Measurements from ENCODE around the gene AREL1. TPM values are rescaled to one million over a fixed set of nuclear protein-coding genes. Genes with fewer than 3 reads are reported as not detected.

The AREL1 gene
- total RNA-seq, 1 experiment from 2014 or later, result 34.2 TPM

GRCh38 chr14:74670726-74671411, 42.0 kb downstream of the AREL1 start:
- no peak overlapping the region for H3K23ac ChIP-seq (ENCODE audit: insufficient read length, low read depth, low read length)
- no peaks in the 10 kb centered on the region for H3K23me2 ChIP-seq (ENCODE audit: insufficient read length, low read depth, low read length, poor library complexity, severe bottlenecking)
- H3K9me3 ChIP-seq (ENCODE audit: control insufficient read depth, low read depth, low read length), result no peaks in the 10 kb centered on the region
- H4K5ac ChIP-seq (ENCODE audit: insufficient read length, low read depth, low read length), result no peak overlapping the region
- no peak overlapping the region for H2AFZ ChIP-seq (ENCODE audit: low read length)
- no peak overlapping the region for H2BK120ac ChIP-seq (ENCODE audit: low read depth, low read length, poor library complexity, severe bottlenecking)
- H3K79me1 ChIP-seq (ENCODE audit: insufficient read depth, low read depth, low read length, poor library complexity, severe bottlenecking), result no peaks in the 10 kb centered on the region
- H4K91ac ChIP-seq (ENCODE audit: insufficient read length, low read depth, low read length), result no peak overlapping the region
- H2BK5ac ChIP-seq (ENCODE audit: insufficient read length, low read length), result no peak overlapping the region
- no peak overlapping the region for H3K27ac Mint-ChIP-seq
- H3K4me1 Mint-ChIP-seq, result no peaks in the 10 kb centered on the region
- no peak overlapping the region for H3K14ac ChIP-seq (ENCODE audit: insufficient read depth, low read length)
- H4K8ac ChIP-seq (replicated peaks; ENCODE audit: insufficient read length, low read depth, low read length), result no peak overlapping the region
- H2AK5ac ChIP-seq (ENCODE audit: insufficient read length, low read length), result no peak overlapping the region
- H3K18ac ChIP-seq (ENCODE audit: insufficient read length, low read depth, low read length), result no peak overlapping the region
- no peaks in the 10 kb centered on the region for H3K27me3 Mint-ChIP-seq (ENCODE audit: low read depth)
- H3K36me3 Mint-ChIP-seq (ENCODE audit: insufficient read depth in 1 of 3, low read depth in 3 of 3), result peaks cover 12 to 82% (median 68%) of the 10 kb centered on the region in 3 experiments; a peak in 6 of 7 replicates
- no peak overlapping the region for H3K4ac ChIP-seq (ENCODE audit: low read depth, low read length)
- no peak overlapping the region for H2BK12ac ChIP-seq (ENCODE audit: insufficient read length, low read depth, low read length)
- no peak overlapping the region for H3K27ac ChIP-seq (ENCODE audit: insufficient read length, low read depth, low read length)
- no peak for DNase-seq
- no peaks in the 10 kb centered on the region for H3K79me2 ChIP-seq (ENCODE audit: insufficient read depth, low read length)
- no peaks in the 10 kb centered on the region for H4K20me1 ChIP-seq (ENCODE audit: control insufficient read depth, insufficient read depth, insufficient read length)
- WGBS (ENCODE audit: extremely low coverage, insufficient read length, low lambda C conversion rate), result no CpG with 5 or more reads among the region's 9 CpGs
- H3K4me1 ChIP-seq (ENCODE audit: insufficient read depth, low read length), result no peaks in the 10 kb centered on the region
- no peak overlapping the region for H3K9ac ChIP-seq (ENCODE audit: extremely low read depth, insufficient read length, low read length)
- no peak for TF ChIP-seq CTCF (conservative IDR thresholded peaks at IDR 0.05)
- H3K27me3 ChIP-seq (ENCODE audit: insufficient read depth, low read length), result no peaks in the 10 kb centered on the region
- H3K4me2 ChIP-seq (ENCODE audit: insufficient read depth, insufficient read length, low read length), result no peak overlapping the region
- no peak overlapping the region for H2BK15ac ChIP-seq (ENCODE audit: low read depth, low read length)
- H3T11ph ChIP-seq (ENCODE audit: low read length), result no peak overlapping the region
- no peak overlapping the region for H2BK20ac ChIP-seq (ENCODE audit: low read depth, low read length, poor library complexity, severe bottlenecking)
- H3K9me3 Mint-ChIP-seq, result no peaks in the 10 kb centered on the region
- no peak overlapping the region for H3K56ac ChIP-seq (ENCODE audit: insufficient read length, low read depth, low read length)
- no peak overlapping the region for H3K4me3 Mint-ChIP-seq
